Activated T-cell treated with anti-CD3 and anti-CD28 coated beads, Interleukin-2, amount 50 U/mL, for 4 hours (primary cell): ENCODE results near the gene CDH23. TPM values are rescaled to one million over a fixed set of nuclear protein-coding genes. Genes with fewer than 3 reads are reported as not detected.

Experiments
- ATAC-seq, 2 donors: fragments of 200-7000 bp; cut with Tn5 transposase; one replicate each; pipeline ENCODE4 v1.10.0; 2021
- DNase-seq: peaks from one replicate; pipeline ENCODE4 v3.0.0-alpha.2; 2020
- H3K27me3 Mint-ChIP-seq: one replicate; pipeline ENCODE4 v1.8.0; 2021; ENCODE audit warnings: low read depth, mixed read lengths
- H3K36me3 Mint-ChIP-seq: one replicate; pipeline ENCODE4 v1.8.0; 2022; ENCODE audit warnings: mixed read lengths; ENCODE audit not compliant: insufficient read depth
- H3K4me1 Mint-ChIP-seq: one replicate; pipeline ENCODE4 v1.8.0; 2021; ENCODE audit warnings: low read depth, mixed read lengths
- H3K4me3 Mint-ChIP-seq: one replicate; pipeline ENCODE4 v1.8.0; 2021; ENCODE audit warnings: mild to moderate bottlenecking, moderate library complexity, mixed read lengths
- H3K9me3 Mint-ChIP-seq: one replicate; pipeline ENCODE4 v1.8.0; 2021; ENCODE audit warnings: mixed read lengths
- total RNA-seq, 3 donors: library from RNA; stranded (reverse); gene quantifications; one replicate each; pipeline ENCODE4 v1.2.1, GENCODE V29; 2021

CDH23 gene
- total RNA-seq, 3 donors from 2014 or later = 0.71 to 1.2 (median 1.1) TPM

DNA sequence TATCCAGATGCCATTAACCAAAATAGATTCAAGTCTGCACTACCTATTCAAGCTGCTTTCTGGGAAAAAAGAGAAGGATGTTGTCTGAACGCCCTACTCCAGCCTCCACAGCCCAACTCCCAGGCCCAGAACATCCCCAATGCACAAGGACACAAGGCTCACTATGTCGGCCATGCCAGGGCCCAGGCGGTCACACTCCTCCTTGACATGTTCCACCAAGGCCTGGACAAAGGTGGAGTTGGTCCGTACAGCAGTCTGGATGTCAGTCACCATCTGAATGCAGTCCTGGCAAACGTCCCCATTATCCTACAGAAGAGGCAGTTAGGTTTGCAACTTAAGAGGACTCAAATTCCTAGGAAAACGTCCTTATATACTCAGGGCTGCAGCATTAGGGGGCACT lies 431.1 kb downstream of the CDH23 start:
- Mint-ChIP-seq H3K36me3 (peaks cover 38% of the 10 kb centered on the region), H3K4me3 (no peak overlapping the region), H3K9me3 (no peaks in the 10 kb centered on the region), H3K4me1 (no peaks in the 10 kb centered on the region), H3K27me3 (no peaks in the 10 kb centered on the region)
- DNase-seq (no peak), ATAC-seq (no peak)

DNA sequence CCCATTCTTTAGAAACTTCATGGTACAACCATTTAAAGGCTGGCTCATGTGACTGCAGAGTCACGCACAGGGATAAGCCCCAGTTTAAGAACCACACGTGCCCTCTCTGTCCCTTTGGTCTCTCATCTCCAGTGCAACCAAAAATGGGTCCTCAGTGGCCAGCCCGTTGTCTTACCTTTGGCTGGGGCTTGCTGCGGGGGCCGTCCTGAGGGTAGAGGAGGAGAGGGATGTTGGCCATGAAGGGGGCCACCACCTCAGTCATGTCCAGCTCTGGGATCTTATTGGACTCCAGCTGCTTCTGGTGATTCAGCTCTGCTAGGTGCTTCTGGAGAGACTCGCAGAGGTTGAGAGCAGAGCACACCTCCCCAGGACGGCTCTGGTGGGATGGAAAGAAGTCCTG lies 432.0 kb downstream of the CDH23 start:
- H3K27me3 Mint-ChIP-seq = no peaks in the 10 kb centered on the region
- no peak for ATAC-seq

GRCh38 chr10:71829171-71829570 lies 432.5 kb downstream of the CDH23 start:
- DNase-seq (no peak), ATAC-seq (no peak)
- no peaks in the 10 kb centered on the region for H3K27me3 Mint-ChIP-seq
- H3K4me3 Mint-ChIP-seq = no peak overlapping the region
- H3K4me1 Mint-ChIP-seq = peaks cover 7% of the 10 kb centered on the region
- H3K36me3 Mint-ChIP-seq = peaks cover 36% of the 10 kb centered on the region
- no peaks in the 10 kb centered on the region for H3K9me3 Mint-ChIP-seq

More for the DNA sequence above, 432.0 kb downstream of the CDH23 start:
- H3K4me3 Mint-ChIP-seq = no peak overlapping the region
- peaks cover 6% of the 10 kb centered on the region for H3K4me1 Mint-ChIP-seq
- DNase-seq = no peak
- H3K36me3 Mint-ChIP-seq = peaks cover 36% of the 10 kb centered on the region
- no peaks in the 10 kb centered on the region for H3K9me3 Mint-ChIP-seq

DNA sequence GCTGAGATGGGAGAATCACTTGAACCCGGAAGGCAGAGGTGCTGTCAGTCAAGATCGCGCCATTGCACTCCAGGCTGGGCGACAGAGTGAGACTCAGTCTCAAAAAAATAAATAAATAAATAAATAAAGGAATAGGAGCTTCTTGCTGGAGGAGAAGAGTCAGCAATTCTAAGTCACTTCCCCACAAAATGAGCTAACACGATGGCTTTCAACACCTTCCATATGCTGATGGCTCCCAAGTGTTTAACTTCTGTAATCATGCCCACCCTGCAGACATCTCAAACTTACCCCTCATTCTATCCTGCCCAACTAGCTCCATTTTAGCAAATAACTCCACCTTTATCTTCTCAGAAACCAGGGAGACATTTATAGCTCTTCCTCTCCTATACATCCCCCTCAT lies 433.2 kb downstream of the CDH23 start:
- Mint-ChIP-seq H3K27me3 (no peaks in the 10 kb centered on the region), H3K36me3 (peaks cover 37% of the 10 kb centered on the region), H3K4me3 (no peak overlapping the region), H3K4me1 (peaks cover 11% of the 10 kb centered on the region), H3K9me3 (no peaks in the 10 kb centered on the region)
- DNase-seq (no peak), ATAC-seq (no peak)

DNA sequence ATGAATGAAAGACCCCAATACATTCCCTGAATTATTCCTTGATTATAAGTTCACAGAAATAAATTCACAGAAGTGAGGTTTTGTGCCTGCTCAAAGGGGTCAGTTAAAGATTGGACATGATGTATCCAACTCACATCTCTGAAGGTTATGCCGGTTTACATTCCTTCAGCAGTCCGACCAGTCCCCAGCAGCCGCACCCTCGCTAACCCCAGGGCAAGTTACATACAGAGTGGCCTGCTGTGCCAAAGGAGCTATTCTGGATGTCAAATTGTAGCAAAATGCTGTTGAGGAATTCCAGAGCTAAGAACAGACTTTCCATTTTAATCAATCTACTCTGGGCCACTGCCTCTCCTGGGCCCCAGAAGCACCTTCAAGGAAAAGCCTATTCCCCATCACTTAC lies 434.0 kb downstream of the CDH23 start:
- Mint-ChIP-seq H3K27me3 (no peaks in the 10 kb centered on the region), H3K4me1 (peaks cover 12% of the 10 kb centered on the region), H3K36me3 (peaks cover 34% of the 10 kb centered on the region), H3K4me3 (no peak overlapping the region), H3K9me3 (no peaks in the 10 kb centered on the region)
- DNase-seq (no peak), ATAC-seq (no peak)

GRCh38 chr10:71831646-71832552 lies 435.2 kb downstream of the CDH23 start:
- H3K27me3 Mint-ChIP-seq = no peaks in the 10 kb centered on the region
- peaks cover 27% of the 10 kb centered on the region for H3K36me3 Mint-ChIP-seq
- no peaks in the 10 kb centered on the region for H3K9me3 Mint-ChIP-seq
- peaks cover 23% of the 10 kb centered on the region for H3K4me1 Mint-ChIP-seq
- H3K4me3 Mint-ChIP-seq = no peak overlapping the region
- DNase-seq = no peak
- ATAC-seq = no peak

- ATAC-seq (no peak), DNase-seq (no peak)
- H3K9me3 Mint-ChIP-seq = no peaks in the 10 kb centered on the region
- H3K36me3 Mint-ChIP-seq = peaks cover 25% of the 10 kb centered on the region
- H3K27me3 Mint-ChIP-seq = no peaks in the 10 kb centered on the region
- H3K4me1 Mint-ChIP-seq = peaks cover 34% of the 10 kb centered on the region
- H3K4me3 Mint-ChIP-seq = no peak overlapping the region
These were observed 436.2 kb downstream of the CDH23 start for GRCh38 chr10:71832967-71833366.

- no peak for ATAC-seq
- peaks cover 41% of the 10 kb centered on the region for H3K4me1 Mint-ChIP-seq
These were observed 437.0 kb downstream of the CDH23 start for GRCh38 chr10:71833451-71834342.

GRCh38 chr10:71834343-71834674 lies 437.6 kb downstream of the CDH23 start:
- H3K9me3 Mint-ChIP-seq = no peaks in the 10 kb centered on the region
- H3K36me3 Mint-ChIP-seq = peaks cover 19% of the 10 kb centered on the region
- no peaks in the 10 kb centered on the region for H3K27me3 Mint-ChIP-seq
- DNase-seq (no peak), ATAC-seq (no peak)
- no peak overlapping the region for H3K4me3 Mint-ChIP-seq
- peaks cover 46% of the 10 kb centered on the region for H3K4me1 Mint-ChIP-seq

More at GRCh38 chr10:71833451-71834342, 437.0 kb downstream of the CDH23 start:
- DNase-seq = no peak
- Mint-ChIP-seq H3K4me3 (no peak overlapping the region), H3K27me3 (no peaks in the 10 kb centered on the region), H3K36me3 (peaks cover 23% of the 10 kb centered on the region), H3K9me3 (no peaks in the 10 kb centered on the region)

- Mint-ChIP-seq H3K36me3 (peaks cover 6% of the 10 kb centered on the region), H3K9me3 (no peaks in the 10 kb centered on the region), H3K27me3 (no peaks in the 10 kb centered on the region), H3K4me3 (peak overlapping the region; percentile 33), H3K4me1 (peaks cover 56% of the 10 kb centered on the region)
- DNase-seq (no peak), ATAC-seq (peak; percentile 40 to 50)
These were observed 439.2 kb downstream of the CDH23 start for GRCh38 chr10:71835671-71836595.

DNA sequence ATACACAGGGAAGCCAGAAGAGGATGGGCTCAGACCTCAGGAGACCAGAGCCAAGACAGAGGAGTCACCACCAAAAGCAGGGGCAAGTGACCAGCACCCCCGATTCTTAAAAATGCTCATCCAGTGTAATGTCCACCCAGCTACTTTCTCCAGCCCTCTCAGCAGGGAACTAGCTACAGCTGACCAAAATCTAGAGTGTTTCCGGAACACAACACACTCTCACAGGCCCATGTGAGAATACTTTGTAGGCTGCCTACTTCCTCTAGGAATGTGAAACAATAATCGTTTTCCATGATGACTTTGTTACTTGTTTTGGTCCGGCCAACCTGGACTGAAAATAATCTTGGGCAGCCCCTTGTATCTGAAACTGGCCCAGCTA lies 439.9 kb downstream of the CDH23 start:
- H3K27me3 Mint-ChIP-seq = no peaks in the 10 kb centered on the region
- no peaks in the 10 kb centered on the region for H3K9me3 Mint-ChIP-seq
- ATAC-seq (no peak), DNase-seq (no peak)
- peaks cover 4% of the 10 kb centered on the region for H3K36me3 Mint-ChIP-seq
- peaks cover 59% of the 10 kb centered on the region for H3K4me1 Mint-ChIP-seq
- H3K4me3 Mint-ChIP-seq = no peak overlapping the region

GRCh38 chr10:71837098-71837827 lies 440.5 kb downstream of the CDH23 start:
- H3K4me1 Mint-ChIP-seq = peaks cover 59% of the 10 kb centered on the region
- no peak overlapping the region for H3K4me3 Mint-ChIP-seq
- DNase-seq (no peak), ATAC-seq (peak; percentile 46 to 49)
- H3K27me3 Mint-ChIP-seq = no peaks in the 10 kb centered on the region
- peaks cover 4% of the 10 kb centered on the region for H3K36me3 Mint-ChIP-seq
- no peaks in the 10 kb centered on the region for H3K9me3 Mint-ChIP-seq
